Measurements from ENCODE around the gene TBC1D22A. TPM values are rescaled to one million over a fixed set of nuclear protein-coding genes. Genes with fewer than 3 reads are reported as not detected.

Gene TBC1D22A
- polyA plus RNA-seq, 1 donor = 19.0 TPM

DNA sequence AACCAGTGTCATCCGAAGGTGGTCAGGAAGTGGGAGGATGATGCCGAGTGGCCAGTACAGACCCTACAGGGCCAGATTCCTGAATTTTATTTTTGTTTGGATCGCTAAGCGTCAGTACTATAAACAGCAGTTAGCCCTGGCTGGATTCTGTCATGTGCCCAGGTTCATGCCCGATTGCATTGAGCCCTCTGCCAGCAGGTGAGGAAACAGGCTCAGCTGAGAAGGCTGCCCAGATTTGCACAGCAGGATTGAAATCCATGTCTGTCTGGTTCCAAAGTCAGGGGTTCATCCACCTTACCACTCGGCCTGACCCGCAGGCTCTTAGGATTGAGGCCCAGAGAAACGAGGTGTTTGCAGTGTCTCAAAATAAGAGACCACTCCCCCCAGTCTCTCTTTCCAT lies 9.1 kb upstream of the TBC1D22A start:
- no peak for DNase-seq

DNA sequence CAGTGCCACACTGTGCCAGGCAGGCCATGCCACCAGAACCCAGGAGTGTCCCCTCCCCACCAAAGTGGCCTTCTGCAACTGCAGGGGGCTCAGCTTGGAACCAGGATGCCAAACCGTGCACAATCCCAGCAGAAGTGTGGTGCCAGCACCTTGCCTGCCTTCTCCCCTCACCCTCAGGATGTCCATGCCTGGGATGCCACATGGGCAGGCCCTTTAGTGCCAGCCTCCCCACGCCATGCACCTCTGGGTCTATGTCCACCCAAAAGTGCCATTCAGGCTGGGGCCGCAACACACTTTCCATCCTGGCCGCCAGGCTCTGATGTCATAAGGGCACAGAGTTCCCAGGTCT lies 8.7 kb upstream of the TBC1D22A start:
- DNase-seq = no peak

DNA sequence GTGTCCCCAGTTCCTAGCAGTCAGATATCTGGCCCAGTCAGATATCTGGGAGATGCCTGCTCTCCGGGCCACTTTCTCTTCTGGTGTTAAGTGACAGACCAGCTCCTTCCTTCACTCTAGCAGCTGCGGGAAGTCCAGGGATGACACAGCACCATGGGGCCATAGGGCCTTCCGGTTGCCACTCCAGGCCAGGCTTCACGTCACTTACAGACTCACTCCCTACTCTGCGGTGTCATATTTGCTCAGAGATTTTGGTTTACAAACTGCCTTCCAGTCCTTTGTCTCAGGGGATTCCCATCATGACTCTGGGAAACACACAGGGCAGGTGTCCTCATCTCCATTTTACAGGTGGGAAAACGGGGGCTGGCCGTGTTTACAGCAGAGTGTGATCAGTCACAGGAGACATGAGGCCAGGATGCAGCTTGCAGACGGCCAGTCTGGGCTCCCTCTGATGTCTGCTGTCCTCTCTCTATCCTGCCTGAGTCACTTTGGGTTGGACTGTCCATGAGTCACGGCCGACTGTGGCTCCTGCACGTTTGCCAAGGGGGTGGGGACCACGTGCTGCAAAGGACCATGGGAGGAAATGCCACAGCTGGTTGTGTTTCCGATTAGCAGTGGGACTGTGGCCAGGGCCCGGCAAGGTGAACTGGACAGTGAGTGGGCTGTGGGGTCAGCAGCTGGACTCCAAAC lies 8.2 kb upstream of the TBC1D22A start:
- peak; percentile 70 for DNase-seq

DNA sequence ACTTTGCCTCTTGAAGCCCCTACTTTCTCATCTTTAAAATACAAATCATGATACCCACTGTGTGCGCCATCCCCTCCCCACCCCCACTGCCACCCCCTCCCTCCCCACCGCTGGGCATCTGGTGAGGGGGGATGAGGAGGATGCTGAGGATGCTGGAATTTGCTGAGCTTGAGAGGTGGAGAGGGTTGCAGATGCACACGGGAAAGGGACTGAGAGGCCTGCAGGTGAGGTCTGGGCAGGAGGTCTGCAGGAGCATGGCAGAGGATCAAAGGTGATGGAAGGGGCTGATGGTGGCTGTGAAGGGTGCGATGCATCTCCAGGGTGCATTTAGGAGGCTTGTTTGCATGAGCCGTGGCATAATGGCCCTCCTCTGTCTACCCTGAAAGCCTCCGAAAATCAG lies 7.6 kb upstream of the TBC1D22A start:
- no peak for DNase-seq

DNA sequence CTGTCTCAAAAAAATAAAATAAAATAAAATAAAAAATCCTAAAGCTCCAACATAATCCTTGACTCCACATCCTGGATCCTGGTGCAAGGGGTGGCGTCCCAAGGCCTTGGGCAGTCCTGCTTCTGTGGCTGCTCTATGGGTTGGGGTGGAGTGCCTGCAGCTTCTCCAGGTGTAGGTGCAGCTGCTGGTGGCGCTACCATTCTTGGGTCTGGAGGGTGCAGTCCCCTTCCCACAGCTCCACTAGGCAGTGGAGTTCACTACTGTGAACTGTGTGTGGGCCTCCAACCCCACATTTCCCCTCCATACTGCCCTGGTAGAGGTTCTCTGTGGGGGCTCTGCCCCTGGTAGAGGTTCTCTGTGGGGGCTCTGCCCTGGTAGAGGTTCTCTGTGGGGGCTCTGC lies 6.9 kb upstream of the TBC1D22A start:
- no peak for DNase-seq

DNA sequence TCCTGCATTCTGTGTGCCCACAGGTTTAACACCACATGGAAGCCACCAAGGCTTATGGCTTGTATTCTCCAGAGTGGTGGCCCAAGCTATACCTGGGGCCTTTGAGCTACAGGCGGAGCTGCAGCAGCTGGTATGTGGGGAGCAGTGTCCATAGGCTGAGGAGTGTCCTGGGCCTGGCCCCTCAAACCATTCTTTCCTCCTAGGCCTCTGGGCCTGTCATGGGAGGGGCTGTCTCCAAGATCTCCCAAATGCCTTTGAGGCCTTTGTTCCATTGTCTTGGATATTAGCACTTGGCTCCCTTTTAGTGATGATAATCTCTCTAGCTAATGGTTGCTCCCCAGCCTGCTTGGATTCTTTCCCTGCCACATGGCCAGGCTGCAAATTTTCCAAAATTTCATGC lies 6.4 kb upstream of the TBC1D22A start:
- DNase-seq = no peak

DNA sequence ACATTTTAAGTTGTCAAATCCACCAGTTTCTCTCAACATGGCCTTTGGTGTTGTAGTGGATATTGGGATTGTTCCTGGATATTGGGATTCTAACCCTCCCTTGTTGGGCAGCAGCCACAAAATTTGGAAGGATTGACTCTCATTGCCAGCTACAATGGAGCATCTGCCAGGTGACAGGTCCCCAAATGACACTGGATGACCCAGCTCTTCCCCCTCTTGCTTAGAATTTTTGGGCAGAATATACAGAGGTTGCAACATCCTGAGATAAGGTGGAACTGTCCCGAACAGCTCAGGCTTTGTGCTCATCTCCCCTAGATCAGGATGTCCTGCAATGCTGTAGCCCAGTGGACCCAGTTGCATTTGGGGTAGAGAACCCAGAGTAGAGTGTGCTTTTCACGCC lies 5.3 kb upstream of the TBC1D22A start:
- DNase-seq = no peak

DNA sequence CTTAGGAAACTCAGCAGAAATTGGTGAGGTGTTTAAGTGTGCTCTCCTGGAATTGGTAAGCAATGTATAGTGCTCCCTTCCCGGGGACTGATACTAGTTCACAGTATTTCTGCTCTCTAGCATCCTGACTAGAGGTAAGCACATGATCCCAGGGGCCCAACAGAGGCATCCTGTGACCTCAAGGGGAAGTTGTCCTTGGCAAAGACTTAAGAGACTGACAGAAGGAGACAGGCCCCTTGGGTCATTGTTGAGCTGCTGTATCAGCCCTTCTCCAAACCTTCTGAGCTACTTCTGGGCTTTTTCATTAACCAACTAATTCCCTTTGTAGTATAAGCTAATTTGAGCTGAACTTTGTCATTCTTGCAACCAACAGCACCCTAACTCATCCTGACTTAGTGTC lies 4.3 kb upstream of the TBC1D22A start:
- DNase-seq = no peak

DNA sequence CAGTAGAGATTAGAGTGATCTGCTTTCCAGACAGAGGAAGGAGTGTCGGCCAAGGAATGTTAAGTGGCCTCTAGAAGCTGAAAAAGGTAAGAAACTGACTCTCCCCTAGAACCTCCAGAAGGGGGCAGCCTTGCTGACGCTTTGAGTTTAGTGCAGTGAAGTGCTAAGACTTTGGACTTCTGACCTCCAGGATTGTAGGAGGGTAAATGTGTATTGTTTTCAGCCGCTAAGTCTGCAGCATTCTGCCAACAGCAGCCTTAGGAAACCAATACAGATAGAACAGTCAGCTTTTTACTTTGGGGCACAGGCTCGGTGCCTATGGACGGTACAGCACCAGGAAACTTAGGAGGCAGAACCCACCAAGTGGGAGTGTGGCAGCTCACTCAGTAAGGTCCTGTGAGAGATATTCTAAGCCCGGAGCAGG lies 3.6 kb upstream of the TBC1D22A start:
- DNase-seq = no peak

DNA sequence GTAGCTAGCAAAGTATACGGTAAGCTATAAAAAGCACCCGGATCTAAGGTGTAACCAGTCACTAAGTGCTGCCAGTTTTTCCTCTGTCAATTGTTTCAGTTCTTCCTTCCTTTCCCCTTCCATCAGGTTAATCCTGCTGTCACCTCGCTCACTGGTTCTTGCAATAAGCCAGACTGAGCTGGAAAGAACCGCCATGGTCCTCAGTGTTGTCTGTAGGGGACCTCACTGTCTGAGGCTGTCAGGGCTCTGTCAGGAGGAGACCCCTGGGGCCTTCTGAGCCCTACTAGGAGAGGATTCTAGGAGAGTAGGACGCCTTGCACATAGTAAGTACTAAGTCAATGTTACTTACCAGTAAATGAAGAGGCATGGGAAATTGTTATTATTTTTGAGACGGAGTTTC lies 1.4 kb upstream of the TBC1D22A start:
- no peak for DNase-seq

DNA sequence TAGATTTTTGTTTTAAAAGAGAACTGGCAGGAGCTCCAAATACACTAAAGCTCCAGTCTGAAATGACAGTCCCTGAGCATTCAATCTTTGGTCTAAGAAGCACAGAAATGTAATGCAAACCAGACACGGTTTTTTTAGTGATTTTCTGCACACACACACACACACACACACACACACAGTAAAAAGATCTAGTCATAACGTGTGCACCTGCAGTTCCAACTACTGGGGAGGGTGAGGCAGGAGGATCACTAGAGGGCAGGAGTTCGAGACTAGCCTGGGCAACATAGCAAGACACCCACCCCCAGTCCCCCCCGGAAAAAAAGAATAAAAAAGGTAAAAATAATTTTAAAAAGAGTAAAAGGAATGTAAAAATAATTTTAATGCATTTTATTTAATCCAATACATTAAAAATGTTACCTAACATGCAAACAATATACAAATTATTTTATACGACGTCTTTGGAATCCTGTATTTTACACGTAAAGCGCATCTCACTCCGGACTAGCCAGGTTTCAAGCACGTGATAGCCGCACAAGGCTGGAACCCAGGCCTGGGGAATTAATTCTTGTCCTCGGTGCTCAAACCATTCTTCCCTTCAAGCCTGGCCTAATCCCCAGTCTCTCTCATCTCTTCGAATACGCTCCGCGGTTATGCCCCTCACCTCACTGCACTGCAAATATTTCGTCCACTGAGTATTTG lies 762 bp upstream of the TBC1D22A start:
- DNase-seq = no peak

DNA sequence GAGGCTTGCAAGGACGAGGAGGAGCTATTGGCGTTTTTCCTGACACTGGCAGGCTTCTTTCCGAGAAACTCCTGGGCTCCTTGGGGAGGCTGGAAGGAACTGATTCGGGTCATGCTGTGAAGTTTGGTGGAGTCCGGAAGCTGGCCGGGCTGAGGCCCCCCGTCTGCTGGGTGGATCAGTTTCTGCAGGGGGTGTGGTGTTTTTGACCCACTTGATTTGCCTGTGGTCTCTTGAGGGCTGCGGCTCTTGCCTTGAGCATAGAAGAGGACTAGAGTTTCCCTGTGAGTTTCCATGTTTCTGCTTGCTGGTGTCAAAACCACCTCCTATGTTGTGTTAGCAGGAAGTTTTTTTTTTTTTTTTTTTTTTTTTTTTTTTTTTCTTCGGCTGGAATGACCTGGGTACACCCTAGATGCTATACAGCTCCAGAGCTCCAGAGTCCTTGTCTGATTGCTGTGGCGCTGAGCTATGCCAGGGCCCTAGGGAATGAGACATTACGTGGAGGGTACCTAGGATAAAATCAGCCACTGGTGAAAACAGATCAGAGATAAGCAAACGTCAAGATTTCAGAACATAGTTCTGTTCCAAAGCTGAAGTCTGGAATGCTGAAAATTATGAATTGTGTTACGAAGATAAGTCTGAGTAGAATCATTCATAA lies 728 bp downstream of the TBC1D22A start:
- DNase-seq = peak; percentile 54

DNA sequence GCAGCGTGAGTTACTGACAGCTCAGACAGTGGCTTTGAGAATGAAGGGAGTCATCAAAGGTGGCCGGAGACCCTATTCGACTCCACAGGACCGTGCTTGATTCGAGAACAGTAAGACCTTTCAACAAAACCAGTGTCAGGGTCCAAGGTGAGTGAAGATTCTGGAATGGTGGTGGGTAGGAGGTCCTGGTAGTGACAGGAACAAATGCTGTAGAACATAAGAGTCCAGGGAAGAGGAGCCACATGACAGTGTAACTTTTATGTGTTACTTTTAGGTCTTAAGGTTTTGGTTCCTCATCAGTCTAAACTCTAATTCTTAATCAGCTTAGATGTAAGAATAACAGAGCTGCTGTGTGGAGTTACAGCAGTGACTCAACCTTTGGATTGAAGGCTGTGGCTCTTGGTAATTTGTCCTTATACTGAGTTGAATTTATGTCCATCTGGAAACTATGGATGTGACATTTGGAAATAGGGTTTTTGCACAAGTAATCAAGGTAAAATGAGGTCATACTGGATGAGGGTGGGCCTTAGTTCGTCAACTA lies 1.8 kb downstream of the TBC1D22A start:
- DNase-seq = no peak

DNA sequence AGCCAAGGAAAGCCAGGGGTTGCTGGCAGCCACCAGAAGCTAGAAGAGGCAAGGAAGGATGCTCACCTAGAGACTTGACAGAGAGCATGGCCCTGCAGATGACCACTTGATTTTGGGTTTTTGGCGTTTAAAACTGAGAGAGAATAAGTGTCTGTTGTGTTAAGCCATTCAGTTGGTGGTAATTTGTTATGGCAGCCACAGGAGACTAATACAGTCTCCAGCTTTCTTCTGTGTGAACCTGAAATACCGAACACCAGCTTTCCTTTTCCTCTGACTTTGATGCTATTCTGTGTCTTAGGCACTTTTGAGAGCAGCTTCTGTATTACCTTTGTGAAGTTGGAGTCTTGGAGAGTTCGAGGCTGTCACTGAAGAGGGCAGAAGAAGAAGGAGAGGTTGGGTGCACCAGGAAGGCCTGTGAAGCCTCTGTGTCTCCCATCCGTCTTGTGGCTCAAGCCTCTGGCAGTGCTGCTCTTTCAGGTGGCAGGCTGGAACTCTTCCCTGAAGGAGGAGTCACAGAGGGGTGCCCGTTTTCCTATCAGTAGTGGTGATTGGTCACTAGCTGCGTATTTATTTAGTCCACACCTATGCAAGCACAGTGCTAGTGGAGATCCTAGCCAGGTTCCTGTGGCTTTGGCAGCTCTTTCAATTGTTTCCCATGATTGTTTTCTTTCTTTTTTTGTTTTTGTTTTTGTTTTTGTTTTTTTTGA lies 2.5 kb downstream of the TBC1D22A start:
- DNase-seq = no peak

DNA sequence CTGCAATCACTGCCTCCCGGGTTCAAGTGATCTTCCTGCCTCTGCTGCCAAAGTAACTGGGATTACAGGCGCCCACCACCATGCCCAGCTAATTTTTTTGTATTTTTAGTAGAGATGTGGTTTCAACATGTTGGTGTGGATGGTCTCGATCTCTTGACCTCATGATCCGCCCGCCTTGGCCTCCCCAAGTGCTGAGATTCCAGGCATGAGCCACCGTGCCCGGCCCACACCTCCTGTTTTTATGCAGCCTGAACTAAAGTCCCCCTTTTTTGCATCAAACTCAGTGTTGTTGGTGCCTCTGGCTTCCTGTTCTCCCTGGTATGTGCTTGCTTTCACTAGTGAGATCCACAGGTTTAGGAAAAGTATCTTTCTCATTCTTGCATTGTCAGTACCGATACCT lies 4.2 kb downstream of the TBC1D22A start:
- no peak for DNase-seq

DNA sequence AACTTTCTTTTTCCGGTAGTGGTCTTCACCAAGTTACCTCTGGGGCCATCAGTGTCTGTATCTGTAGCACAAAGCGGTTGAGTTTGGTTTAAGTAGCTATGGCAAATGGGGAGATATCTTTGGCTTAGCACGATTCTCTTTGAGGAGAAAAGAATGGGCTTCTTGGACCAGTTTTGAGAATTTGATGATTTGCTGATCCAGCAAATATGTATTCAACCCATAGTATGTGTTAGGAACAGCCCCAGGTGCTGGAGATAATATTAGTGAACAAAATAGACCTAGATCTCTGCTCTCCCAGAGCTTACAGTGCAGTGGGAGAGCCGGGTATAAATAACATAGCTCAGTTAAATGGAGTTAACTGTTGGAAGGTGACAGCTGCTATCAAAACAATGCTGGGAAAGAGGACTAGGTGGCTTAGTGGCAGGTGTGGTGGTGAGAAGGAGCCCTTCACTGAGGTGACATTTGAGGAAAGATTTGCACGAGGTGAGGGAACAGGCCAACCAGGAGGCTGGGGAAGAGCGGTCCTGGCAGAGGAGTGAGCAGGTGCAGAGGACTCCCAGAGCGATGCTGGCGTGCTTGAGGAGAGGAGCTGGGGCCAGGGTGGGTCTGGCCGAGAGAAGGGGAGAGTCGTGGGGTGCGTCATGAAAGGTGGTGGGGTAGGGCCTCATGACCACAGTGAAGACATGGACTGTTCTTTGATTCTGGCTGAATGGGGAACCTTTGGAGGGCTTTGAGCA lies 5.0 kb downstream of the TBC1D22A start:
- DNase-seq = no peak

DNA sequence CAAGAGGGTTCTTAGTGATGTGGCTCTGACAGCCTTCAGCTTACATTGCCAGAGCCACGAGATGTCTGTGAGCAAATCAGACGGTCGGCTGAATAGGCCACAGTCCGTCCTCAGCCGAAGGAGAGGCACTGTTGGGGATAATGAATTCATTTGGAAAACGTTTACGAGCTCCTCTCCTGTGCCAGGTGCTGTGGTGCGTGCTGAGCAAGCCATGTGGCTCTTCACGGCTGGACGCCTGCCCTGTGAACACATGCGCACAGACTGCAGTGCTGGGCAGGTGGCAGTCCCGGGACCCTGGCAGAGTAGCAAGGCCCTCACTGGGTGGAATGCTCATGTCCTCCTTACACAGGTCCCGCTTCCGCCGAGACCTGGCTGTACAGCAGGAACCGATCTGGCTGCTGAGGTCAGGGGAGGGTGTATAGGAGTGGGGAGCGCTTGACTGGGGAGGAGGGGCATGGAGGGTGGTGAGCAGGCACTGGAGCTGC lies 6.8 kb downstream of the TBC1D22A start:
- DNase-seq = no peak

DNA sequence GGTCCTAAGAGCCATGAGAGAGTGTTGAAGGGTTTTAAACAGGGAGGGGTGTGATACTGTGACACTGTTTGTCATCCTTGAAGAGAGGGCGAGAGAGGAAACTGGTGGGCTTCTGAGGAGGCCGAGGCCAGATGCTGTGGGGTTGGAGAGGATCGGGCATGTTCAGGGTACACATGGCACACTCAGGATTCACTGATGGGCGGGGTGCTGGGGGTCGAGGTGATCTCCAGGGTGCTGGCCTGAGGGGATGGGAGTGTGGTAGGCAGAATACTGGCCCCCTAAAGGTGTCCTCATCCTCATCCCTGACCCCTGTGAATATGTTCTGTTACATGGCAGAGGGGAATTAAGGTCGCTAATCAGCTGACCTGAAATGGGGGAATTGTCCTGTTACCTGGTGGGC lies 7.3 kb downstream of the TBC1D22A start:
- DNase-seq = no peak

DNA sequence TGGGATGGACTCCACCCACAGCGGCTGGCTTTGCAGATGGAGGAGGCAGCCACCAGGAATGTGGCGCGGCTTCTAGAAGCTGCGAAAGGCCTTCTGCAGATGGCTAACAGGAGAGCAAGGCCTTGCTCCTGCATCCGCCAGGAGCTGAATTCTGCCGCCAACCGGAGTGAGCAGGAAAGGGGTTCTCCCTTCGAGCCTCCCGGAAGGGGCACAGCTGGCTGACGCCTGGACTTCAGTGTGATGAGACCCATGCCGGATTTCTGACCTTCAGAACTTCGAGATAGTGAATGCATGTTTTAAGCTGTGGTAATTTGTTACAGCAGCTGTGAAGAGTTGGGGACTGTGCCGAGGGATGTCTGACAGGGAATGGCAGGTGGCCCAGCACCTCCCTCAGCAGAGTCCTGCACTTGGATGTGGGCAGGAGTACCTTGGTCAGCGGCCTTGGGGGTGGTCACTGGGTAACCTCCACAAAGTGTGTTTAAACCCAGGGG lies 7.7 kb downstream of the TBC1D22A start:
- DNase-seq = no peak

DNA sequence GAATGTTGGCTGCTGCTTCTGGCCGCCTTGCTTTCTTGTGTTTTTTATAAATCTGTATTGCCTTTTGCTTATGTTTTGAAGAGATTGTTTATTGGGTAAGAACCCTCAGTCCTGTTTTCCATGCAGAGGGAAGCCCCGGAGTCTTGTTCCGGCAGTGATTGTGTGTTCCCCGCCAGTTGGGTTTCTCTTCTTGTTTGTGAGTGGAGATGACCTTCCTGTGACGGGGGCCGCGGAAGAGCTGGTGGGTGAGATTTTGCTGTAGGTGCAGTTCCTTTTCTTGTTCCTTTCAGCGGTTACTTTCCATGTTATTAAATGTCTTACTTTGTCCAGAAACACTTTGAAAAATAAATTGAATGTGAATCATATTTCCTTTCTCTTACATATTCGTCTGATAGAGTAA lies 8.3 kb downstream of the TBC1D22A start:
- DNase-seq = no peak

DNA sequence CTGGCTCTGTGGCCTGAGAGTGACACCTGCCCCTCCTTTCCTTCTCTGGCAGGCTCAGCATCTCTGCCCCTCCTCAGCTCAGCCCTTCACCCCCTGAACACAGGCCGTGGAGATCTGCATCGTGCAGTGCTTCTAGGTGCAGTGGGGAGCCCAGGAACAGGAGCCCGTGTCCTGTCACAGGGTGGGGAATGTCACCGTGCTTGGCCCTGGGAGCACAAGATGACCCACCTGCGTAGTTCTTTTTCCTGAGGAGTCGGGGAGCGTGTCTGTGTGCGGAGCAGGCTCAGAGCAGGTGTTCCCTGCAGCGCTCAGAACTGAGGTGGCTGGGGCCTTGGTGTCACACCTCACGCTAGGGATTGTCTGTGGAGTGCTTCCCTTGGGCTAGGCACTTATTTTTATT lies 10.6 kb downstream of the TBC1D22A start:
- no peak for DNase-seq

Measured in hindlimb muscle (tissue), 1 donor.